H1 (cell line): Measurements from ENCODE around the gene SND1. TPM values are rescaled to one million over a fixed set of nuclear protein-coding genes. Genes with fewer than 3 reads are reported as not detected.

Experiments
- CREB1 ChIP-seq: IDR thresholded peaks from 2 replicates; pipeline ENCODE4 v1.6.1; 2012; ENCODE audit warnings: inconsistent platforms
- CTBP2 ChIP-seq: IDR thresholded peaks from 2 replicates; pipeline ENCODE4 v1.7.0; 2011; ENCODE audit warnings: borderline replicate concordance, mild to moderate bottlenecking, moderate library complexity, mixed read lengths, low read length; ENCODE audit not compliant: insufficient read depth, insufficient read length
- HDAC6 ChIP-seq: IDR thresholded peaks from one replicate; pipeline ENCODE4 v1.7.1; 2012; ENCODE audit warnings: low read depth, mild to moderate bottlenecking, inconsistent platforms, low read length, moderate library complexity
- KDM1A ChIP-seq: fragments of 200-600, 300-600 bp; sonication (generic); IDR thresholded peaks from 2 replicates; pipeline ENCODE4 v1.7.1; 2016; ENCODE audit warnings: mild to moderate bottlenecking, low read length, borderline replicate concordance
- POLR2AphosphoS5 ChIP-seq: IDR thresholded peaks from 2 replicates; pipeline ENCODE4 v1.6.1; 2011; ENCODE audit warnings: low read depth, low read length
- RAD21 ChIP-seq, 2 experiments: IDR thresholded peaks in 1 of 2; conservative IDR thresholded peaks in 1 of 2; 2 replicates each; pipeline ENCODE4 v1.6.1; 2011; ENCODE audit warnings: low read depth in 2 of 2, low read length in 2 of 2, improper control_type of control experiment in 1 of 2, inconsistent platforms in 1 of 2, mild to moderate bottlenecking in 1 of 2, moderate library complexity in 1 of 2
- RFX5 ChIP-seq: IDR thresholded peaks from 2 replicates; pipeline ENCODE4 v1.6.1; 2011; ENCODE audit warnings: low read depth, low read length, improper control_type of control experiment, borderline replicate concordance
- TAF1 ChIP-seq: IDR thresholded peaks from 2 replicates; pipeline ENCODE4 v1.6.1; 2011; ENCODE audit warnings: mild to moderate bottlenecking, low read depth, low read length
- polyA plus RNA-seq, 7 experiments: library from polyadenylated mRNA; depleted of rRNA in 3 of 7; stranded (reverse) in 5 of 7; unstranded in 2 of 7; fragments of >200 nt in 5 of 7; fragments of 200-250 nt in 2 of 7; gene quantifications; 1 replicate in 5 of 7; 2 replicates in 1 of 7; 4 replicates in 1 of 7; pipeline versions ENCODE4 v1.2.1 to v1.2.3, GENCODE V29; 2011 to 2013; ENCODE audit warnings: missing spikeins in 2 of 7, mixed read lengths in 2 of 7
- total RNA-seq: library from RNA; stranded (reverse); fragmentation: NEBNext Ultra II Directional; extraction: Animal tissue kit (Norgen Biotek cat#: 25700); gene quantifications from 2 replicates; pipeline ENCODE4 v1.2.1, GENCODE V29; 2021
- TF ChIP-seq, protein P1 (sequence below), 3 experiments: IDR thresholded peaks; 1 replicate in 2 of 3; 2 replicates in 1 of 3; pipeline versions ENCODE4 v1.5.1 to v1.6.1; 2011; ENCODE audit warnings: low read length in 3 of 3, mild to moderate bottlenecking in 3 of 3, inconsistent platforms in 2 of 3, low read depth in 1 of 3, moderate library complexity in 1 of 3; ENCODE audit not compliant: insufficient read depth in 1 of 3; ENCODE audit errors: control extremely low read depth in 1 of 3

SND1 gene
- total and polyA plus RNA-seq, 2 of the 8 experiments (the other 6 are each of a cell fraction or from before 2014, with no cell fraction given): 122 to 290 TPM

- TF ChIP-seq, protein P1, sequence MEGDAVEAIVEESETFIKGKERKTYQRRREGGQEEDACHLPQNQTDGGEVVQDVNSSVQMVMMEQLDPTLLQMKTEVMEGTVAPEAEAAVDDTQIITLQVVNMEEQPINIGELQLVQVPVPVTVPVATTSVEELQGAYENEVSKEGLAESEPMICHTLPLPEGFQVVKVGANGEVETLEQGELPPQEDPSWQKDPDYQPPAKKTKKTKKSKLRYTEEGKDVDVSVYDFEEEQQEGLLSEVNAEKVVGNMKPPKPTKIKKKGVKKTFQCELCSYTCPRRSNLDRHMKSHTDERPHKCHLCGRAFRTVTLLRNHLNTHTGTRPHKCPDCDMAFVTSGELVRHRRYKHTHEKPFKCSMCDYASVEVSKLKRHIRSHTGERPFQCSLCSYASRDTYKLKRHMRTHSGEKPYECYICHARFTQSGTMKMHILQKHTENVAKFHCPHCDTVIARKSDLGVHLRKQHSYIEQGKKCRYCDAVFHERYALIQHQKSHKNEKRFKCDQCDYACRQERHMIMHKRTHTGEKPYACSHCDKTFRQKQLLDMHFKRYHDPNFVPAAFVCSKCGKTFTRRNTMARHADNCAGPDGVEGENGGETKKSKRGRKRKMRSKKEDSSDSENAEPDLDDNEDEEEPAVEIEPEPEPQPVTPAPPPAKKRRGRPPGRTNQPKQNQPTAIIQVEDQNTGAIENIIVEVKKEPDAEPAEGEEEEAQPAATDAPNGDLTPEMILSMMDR (IDR thresholded peaks at IDR 0.05; ENCODE audit: control extremely low read depth in 1 of 3, insufficient read depth in 1 of 3, low read depth in 1 of 3, low read length in 3 of 3): no peak
- no peak for TF ChIP-seq CTBP2
- TF ChIP-seq POLR2AphosphoS5: no peak
- no peak for TF ChIP-seq HDAC6
- no peak for TF ChIP-seq CREB1
- no peak for TF ChIP-seq KDM1A
- TF ChIP-seq TAF1: no peak
- TF ChIP-seq RFX5: no peak
- TF ChIP-seq RAD21 (IDR thresholded peaks at IDR 0.05 in 1 of 2, conservative IDR thresholded peaks at IDR 0.05 in 1 of 2; ENCODE audit: low read depth in 2 of 2, low read length in 2 of 2): no peak
- TF ChIP-seq, all 59 proteins: peak for 0
Observed at GRCh38 chr7:127731431-127732080, 79.6 kb downstream of the SND1 start (continued).
